ENCODE measurements around the gene ANK3.

ANK3 gene

DNA sequence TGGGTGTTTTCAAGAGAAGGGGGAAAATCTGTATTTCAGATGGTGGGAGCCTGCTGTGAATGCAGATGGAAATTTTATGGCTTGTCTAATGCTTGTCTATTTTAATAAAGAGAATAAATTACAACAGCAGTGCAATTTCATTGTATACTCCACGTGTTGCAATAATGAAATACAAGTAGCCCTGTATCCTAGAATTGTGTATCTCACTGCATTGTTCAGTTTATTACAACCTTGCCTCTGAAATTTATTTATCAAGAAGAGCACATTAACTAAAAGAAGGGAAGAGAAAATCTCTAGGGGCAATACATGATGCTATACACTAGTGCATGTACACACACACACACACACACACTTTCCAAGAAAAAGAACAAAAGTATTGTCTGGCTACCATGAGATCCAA lies 21.8 kb downstream of the ANK3 start:
- no peak overlapping the region for H3K4me3 ChIP-seq (ENCODE audit: low read depth, low read length)
- POLR2A ChIA-PET = no interaction called here
- H3K27ac ChIP-seq (ENCODE audit: extremely low read depth, low read depth, low read length) = no peak overlapping the region
- H3K4me1 ChIP-seq (ENCODE audit: control insufficient read depth, insufficient read depth, low read length) = no peaks in the 10 kb centered on the region
- TF ChIP-seq ZNF146 (tag by site-specific recombination; IDR thresholded peaks at IDR 0.05) (no peak), ZNF292 (tag by site-specific recombination; IDR thresholded peaks at IDR 0.05; ENCODE audit: borderline replicate concordance, low read depth) (no peak), ZNF426 (tag by site-specific recombination; IDR thresholded peaks at IDR 0.05) (no peak), ZNF548 (tag by site-specific recombination; IDR thresholded peaks at IDR 0.05) (no peak), ZNF335 (tag by site-specific recombination; conservative IDR thresholded peaks at IDR 0.05) (no peak), ZNF549 (tag by site-specific recombination; IDR thresholded peaks at IDR 0.05) (no peak), ZNF391 (tag by site-specific recombination; IDR thresholded peaks at IDR 0.05; ENCODE audit: borderline replicate concordance, low read depth) (no peak), HOXC10 (CRISPR knock-in tag; IDR thresholded peaks at IDR 0.05) (no peak), ZNF174 (tag by site-specific recombination; IDR thresholded peaks at IDR 0.05) (no peak), ZNF23 (tag by site-specific recombination; IDR thresholded peaks at IDR 0.05; ENCODE audit: borderline replicate concordance) (no peak), ZNF248 (tag by site-specific recombination; IDR thresholded peaks at IDR 0.05) (no peak), ZNF560 (tag by site-specific recombination; IDR thresholded peaks at IDR 0.05; ENCODE audit: borderline replicate concordance) (no peak), OSR2 (tag by site-specific recombination; IDR thresholded peaks at IDR 0.05) (no peak), IKZF3 (tag by site-specific recombination; IDR thresholded peaks at IDR 0.05) (no peak), ZNF354C (tag by site-specific recombination; IDR thresholded peaks at IDR 0.05; ENCODE audit: borderline replicate concordance, low read depth) (no peak), EGR2 (tag by site-specific recombination; IDR thresholded peaks at IDR 0.05; ENCODE audit: low read depth) (no peak)
- no peaks in the 10 kb centered on the region for H3K9me3 ChIP-seq (ENCODE audit: control insufficient read depth, insufficient read depth, low read depth, low read length)
- no peaks in the 10 kb centered on the region for H3K36me3 ChIP-seq (ENCODE audit: control insufficient read depth in 2 of 2, insufficient read depth in 1 of 2, low read length in 2 of 2)
- CTCF ChIA-PET = no interaction called here

DNA sequence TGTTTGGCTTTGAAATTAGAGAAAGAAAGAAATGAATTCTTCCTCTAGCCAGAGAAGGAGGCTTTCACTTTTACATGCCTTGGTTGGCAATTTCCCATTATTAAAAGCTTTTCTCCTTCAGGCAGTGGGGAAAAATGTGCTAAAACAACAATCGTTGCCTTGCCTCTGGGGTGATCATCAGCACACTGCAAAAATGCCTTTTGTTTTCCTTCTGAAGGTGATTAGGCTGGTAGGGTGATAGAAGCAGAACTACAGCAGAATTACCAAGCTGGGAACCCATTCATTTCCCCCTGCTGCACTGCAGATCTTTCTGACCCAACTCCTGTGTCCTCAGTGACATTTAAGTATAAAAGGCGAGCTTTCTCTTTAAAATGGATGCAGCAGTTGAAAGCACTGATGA lies 22.2 kb downstream of the ANK3 start:
- H3K9me3 ChIP-seq (ENCODE audit: control insufficient read depth, insufficient read depth, low read depth, low read length) = no peaks in the 10 kb centered on the region
- no peaks in the 10 kb centered on the region for H3K36me3 ChIP-seq (ENCODE audit: control insufficient read depth in 2 of 2, insufficient read depth in 1 of 2, low read length in 2 of 2)
- CTCF ChIA-PET = no interaction called here
- POLR2A ChIA-PET = no interaction called here
- H3K4me1 ChIP-seq (ENCODE audit: control insufficient read depth, insufficient read depth, low read length) = no peaks in the 10 kb centered on the region
- no peak overlapping the region for H3K27ac ChIP-seq (ENCODE audit: extremely low read depth, low read depth, low read length)
- TF ChIP-seq ZNF26 (tag by site-specific recombination; IDR thresholded peaks at IDR 0.05) (no peak), ZNF747 (tag by site-specific recombination; IDR thresholded peaks at IDR 0.05) (no peak), ZNF132 (tag by site-specific recombination; IDR thresholded peaks at IDR 0.05; ENCODE audit: borderline replicate concordance) (no peak), ZBTB20 (tag by site-specific recombination; IDR thresholded peaks at IDR 0.05) (no peak), KLF9 (tag by site-specific recombination; IDR thresholded peaks at IDR 0.05; ENCODE audit: low read depth) (no peak)
- TF ChIP-seq, protein P1, sequence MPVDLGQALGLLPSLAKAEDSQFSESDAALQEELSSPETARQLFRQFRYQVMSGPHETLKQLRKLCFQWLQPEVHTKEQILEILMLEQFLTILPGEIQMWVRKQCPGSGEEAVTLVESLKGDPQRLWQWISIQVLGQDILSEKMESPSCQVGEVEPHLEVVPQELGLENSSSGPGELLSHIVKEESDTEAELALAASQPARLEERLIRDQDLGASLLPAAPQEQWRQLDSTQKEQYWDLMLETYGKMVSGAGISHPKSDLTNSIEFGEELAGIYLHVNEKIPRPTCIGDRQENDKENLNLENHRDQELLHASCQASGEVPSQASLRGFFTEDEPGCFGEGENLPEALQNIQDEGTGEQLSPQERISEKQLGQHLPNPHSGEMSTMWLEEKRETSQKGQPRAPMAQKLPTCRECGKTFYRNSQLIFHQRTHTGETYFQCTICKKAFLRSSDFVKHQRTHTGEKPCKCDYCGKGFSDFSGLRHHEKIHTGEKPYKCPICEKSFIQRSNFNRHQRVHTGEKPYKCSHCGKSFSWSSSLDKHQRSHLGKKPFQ (tag by site-specific recombination; IDR thresholded peaks at IDR 0.05) = no peak
- TF ChIP-seq, protein P2, sequence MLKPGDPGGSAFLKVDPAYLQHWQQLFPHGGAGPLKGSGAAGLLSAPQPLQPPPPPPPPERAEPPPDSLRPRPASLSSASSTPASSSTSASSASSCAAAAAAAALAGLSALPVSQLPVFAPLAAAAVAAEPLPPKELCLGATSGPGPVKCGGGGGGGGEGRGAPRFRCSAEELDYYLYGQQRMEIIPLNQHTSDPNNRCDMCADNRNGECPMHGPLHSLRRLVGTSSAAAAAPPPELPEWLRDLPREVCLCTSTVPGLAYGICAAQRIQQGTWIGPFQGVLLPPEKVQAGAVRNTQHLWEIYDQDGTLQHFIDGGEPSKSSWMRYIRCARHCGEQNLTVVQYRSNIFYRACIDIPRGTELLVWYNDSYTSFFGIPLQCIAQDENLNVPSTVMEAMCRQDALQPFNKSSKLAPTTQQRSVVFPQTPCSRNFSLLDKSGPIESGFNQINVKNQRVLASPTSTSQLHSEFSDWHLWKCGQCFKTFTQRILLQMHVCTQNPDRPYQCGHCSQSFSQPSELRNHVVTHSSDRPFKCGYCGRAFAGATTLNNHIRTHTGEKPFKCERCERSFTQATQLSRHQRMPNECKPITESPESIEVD (tag by site-specific recombination; IDR thresholded peaks at IDR 0.05) = 0 out of 2 replicates have a peak, but pooled peaks have one; percentile 26
- H3K4me3 ChIP-seq (ENCODE audit: low read depth, low read length) = no peak overlapping the region
